ENCODE measurements around the gene EVA1B.

GRCh38 chr1:36322786-36323635 is 434 bp downstream of the EVA1B start:
- no peak for TF ChIP-seq CTCF (IDR thresholded peaks at IDR 0.05; ENCODE audit: borderline replicate concordance, extremely low read depth, low read length, poor library complexity, severe bottlenecking)
- TF ChIP-seq EZH2 (IDR thresholded peaks at IDR 0.05; ENCODE audit: borderline replicate concordance, low read depth, low read length, severe bottlenecking): no peak

All from DND-41 (cell line).